DMS 273 treated with DMSO at 0.1 percent for 48 hours (cell line): ENCODE results near the gene VEZT.

Experiments
- DNase-seq: peaks from one replicate; lab custom pipeline; 2025; lab: John Stamatoyannopoulos, UW

The VEZT gene

GRCh38 chr12:95200128-95200894, 17.3 kb upstream of the VEZT start:
- no peak for DNase-seq

- no peak for DNase-seq
Measured at GRCh38 chr12:95201056-95201670, 16.4 kb upstream of the VEZT start.

DNA sequence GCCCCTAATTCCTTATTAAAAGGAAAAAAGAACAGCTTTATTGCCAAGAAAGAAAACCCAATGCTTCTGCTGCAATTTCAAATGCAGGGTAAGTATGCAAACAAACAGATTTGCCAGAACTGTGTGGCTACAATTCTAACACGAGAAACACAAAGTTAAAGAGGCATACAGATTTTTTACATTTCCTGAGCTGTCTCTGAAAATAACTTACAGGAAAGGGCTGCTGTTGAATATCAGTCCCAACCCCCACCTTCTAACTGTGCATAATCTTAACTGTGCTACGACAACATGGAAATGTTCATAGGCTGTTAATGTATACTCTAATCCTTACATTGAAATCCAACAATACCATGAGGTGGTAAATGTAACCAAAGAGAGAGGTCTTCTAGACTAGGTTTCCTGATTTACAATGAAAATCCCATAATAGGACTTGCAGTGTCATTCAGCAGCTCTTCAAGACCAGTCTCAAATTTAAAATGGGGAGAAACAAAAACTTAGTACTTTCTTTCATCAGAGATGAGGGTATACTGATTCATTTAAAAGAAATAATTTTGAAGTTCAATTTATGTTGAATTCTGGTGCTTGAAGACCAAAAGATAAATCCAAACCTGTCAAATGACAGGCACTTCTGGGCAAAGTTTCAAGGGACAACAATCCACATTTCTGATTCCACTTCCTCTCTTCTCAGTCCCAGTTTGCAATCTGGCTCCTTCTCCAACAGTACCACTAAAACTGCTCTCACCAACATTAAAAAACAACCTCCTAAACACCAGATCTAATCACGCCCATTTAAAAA, 14.7 kb upstream of the VEZT start:
- DNase-seq = no peak

GRCh38 chr12:95203487-95204030, 14.0 kb upstream of the VEZT start:
- DNase-seq = no peak

- DNase-seq = no peak
Measured at GRCh38 chr12:95204141-95204866, 13.3 kb upstream of the VEZT start.

DNA sequence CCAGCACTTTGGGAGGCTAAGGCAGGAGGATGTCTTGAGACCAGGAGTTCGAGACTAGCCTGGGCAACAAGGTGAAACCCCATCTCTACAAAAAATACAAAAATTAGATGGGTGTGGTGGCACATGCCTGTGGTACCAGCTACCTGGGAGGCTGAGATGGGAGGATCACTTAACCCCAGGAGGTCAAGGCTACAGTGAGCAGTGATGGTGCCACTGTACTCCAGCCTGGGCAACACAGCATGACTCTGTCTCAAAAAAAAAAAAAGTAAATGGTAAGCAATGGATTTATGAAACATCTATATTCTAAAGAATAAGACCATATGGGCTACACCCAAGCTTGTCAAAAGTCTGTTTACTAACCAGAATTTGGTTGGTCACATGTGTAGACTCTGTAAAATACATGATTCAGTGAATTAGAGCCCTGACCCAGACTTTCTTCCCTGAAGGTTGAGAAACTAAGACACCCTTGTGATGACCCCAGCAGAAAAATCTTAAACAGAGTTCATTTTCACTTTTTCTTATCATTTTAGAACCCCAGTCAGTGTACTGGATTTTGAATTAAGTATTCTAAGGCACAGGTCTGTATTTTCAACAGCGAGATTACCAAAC, 12.5 kb upstream of the VEZT start:
- no peak for DNase-seq

- no peak for DNase-seq
Measured at GRCh38 chr12:95205685-95206084, 11.9 kb upstream of the VEZT start.

GRCh38 chr12:95206916-95207315, 10.7 kb upstream of the VEZT start:
- DNase-seq = no peak

DNA sequence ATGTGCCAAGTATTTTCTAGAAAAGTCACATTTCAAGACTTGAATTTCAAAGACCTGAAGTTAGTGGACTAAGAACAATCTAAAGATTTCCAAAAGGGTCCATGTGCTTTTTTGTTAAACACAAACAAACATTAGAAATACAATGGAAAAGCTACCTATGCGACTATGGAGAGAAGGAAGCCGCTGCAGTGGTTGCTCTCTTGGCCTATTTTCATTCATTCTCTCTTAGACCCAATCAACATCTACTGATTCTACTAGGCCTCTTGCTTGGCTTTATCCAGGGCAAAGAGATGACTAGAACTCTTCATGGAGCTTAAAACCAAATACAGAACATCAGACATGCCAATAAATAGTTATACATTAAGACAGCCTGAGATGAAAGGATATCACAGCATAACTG, 10.2 kb upstream of the VEZT start:
- DNase-seq = no peak

DNA sequence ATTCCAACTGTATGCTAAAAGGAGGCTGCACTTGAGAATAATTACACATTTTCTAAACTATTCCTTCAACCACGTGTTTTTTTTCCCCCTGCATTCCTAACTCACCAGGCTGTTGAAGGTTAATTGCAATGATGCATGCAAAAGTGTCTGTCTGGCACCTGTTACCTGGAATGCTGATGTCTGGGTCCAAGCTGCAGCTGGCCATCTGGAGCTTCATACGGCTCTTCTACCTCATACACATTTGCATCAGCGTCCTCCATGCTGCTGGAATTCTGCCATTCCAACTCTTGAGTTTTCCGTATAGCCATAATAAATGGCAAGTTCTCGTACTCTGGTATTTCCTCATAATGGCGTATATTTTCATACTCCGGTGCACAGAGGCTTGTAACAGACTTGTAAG, 8.9 kb upstream of the VEZT start:
- no peak for DNase-seq

- no peak for DNase-seq
Measured at GRCh38 chr12:95212586-95212985, 5.0 kb upstream of the VEZT start.

DNA sequence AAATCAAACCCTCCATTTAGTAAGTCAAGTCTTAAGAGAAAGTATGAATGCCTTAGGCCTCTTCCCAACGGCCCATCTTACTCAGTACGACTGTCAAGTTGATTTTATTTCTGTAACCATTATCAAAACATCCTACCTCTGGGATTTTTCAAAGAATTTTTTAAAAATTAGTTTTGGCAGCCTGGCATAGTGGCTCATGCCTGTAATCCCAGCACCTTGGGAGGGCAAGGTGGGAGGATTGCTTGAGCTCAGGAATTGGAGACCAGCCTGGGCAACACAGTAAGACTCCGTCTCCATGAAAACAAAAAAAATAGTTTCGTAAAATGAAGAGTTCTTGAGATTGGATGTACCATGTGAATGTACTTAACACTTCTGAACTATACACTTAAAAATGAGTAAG, 4.5 kb upstream of the VEZT start:
- DNase-seq = no peak

GRCh38 chr12:95213928-95214327, 3.7 kb upstream of the VEZT start:
- no peak for DNase-seq

DNA sequence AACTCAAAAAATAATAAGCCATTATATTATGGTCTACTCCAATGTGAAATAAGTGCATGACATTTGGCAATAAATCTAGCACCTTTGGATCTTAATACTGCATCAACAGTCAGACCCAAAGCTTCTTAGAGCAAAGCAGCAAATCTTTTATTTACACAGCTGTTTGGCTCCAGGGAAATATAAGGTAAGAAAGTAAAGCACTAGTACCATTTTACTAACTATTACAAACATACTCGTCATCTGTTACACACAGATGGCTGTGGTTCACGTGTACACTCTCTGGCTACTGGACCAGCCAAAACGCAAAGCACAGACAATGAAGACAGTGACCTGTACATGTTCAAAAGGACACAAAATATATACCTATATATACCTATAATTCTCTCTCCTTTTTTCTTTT, 3.1 kb upstream of the VEZT start:
- DNase-seq = no peak

DNA sequence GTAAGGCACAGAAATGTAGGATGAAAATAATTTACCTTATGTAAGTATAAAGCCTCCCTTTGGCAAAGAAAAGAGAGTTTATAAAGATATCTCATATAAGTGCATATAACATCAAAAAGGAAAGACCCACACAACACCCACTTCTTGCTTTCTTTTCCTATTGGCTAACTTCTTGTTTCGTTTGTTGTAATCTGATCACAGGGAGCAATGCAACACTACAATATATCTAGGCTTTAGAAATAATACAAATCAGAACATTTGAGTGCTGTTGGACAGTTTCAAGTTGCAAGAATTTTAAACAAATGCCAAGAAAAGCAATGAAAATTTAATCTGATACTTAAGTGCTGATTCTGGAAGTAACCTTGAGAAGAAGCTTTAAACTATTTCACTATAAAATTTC, 1.7 kb upstream of the VEZT start:
- no peak for DNase-seq

DNA sequence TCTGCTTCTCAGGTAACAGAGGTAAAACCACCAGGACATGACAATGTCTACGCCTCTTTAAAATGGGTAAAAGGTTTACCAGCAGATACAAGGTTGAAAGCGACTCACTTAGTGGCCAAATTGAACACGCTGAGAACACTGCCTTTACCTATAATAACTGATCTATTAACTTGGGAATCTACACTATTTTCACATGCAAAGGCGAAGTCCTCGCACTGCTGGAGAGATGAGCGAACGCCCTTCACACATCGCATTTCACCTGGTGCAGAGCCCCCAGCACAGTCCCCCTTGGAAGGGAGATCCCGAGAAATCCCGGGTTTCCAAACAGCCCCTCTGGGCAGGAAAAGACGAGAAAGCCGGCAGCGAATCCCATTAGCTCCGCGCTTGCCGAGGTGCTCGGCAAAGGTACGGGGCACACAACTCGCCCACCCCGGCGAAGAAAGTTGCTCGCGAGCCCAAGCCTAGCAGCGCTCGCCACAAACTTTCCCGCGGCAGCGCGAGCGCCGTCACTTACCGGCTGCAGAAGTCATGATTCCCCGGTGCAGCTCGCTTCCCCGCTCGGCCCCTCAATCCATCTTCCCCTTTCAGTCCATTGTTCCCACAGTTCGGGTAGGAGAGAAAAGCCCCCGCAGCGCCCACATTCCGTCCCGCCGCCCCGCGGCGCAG, 763 bp upstream of the VEZT start:
- no peak for DNase-seq

- DNase-seq = peak; percentile 48
Measured at GRCh38 chr12:95218150-95219133, 835 bp downstream of the VEZT start.

DNA sequence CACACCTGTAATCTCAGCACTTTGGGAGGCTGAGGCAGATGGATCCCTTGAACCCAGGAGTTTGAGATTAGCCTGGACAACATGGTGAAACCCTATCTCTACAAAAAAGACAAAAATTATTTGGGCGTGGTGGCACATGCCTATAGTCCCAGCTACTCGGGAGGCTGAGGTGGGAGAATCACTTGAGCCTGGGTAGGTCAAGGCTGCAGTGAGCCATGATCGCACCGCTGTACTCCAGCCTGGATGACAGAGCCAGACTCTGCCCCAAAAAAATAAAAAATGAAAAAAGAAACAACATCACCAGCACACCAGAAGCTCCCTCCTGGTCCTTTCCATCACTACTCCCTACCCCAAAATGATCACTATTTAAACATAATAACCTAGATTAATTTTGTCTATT, 2.6 kb downstream of the VEZT start:
- DNase-seq = no peak

DNA sequence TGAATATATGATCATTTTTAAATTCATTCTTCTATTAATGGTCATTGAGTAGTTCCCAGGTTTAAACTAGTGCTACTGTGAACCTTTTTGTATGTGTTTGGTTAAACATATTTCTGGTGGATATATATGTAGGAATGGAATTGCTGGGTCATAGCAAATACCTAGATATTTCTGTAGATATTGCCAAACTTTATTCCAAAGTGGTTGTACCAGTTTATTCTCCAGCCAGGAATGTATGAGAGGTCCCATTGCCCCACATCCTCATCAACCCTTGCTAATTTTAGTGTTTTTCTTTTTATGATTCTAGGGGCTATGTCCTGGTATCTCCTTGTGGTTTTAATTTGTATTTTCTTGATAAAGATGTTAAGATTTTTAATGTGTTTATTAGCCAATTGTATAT, 3.1 kb downstream of the VEZT start:
- no peak for DNase-seq
